NCI-H1105 treated with DMSO at 0.1 percent for 48 hours (cell line): Measurements from ENCODE around the gene TMEM269.

Experiments
- DNase-seq: peaks from one replicate; lab custom pipeline; 2025; lab: John Stamatoyannopoulos, UW

The TMEM269 gene, protein sequence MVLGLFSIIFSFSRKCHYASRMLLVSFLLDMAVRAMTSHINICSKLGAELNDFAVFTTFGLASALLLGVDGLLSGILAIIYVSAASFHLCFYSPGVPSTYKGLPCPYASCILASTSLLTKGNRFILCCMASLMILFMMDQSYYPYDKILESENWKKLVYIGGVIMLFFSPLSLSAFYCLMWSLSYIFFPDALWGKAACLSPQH

GRCh38 chr1:42784946-42785693, at the start of gene TMEM269:
Gene TMEM269, plus strand, starts transcription at chr1:42784991. Its CDS starts 4,903 bp downstream, at chr1:42789894.
- DNase-seq: no peak

DNA sequence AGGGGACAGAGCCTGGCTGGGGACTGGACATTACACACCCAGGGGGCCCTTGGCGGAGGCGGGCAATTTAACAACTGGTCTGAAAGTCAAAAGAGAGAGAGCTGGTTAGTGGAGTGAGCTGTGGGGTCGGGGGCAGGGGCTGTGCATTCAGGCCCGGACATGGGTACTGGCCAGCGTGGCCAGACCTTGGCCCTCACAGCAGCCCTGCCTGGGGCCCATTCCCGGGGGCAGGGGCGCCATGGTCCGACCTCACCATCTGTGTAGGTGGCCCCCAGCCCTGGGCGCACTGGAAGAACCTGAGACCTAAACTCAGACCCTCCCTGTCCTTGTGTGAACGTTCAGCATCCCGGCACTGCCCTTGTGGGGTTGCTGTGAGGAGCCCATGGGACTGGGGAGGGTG, 49.7 kb upstream of the TMEM269 start:
- no peak for DNase-seq

DNA sequence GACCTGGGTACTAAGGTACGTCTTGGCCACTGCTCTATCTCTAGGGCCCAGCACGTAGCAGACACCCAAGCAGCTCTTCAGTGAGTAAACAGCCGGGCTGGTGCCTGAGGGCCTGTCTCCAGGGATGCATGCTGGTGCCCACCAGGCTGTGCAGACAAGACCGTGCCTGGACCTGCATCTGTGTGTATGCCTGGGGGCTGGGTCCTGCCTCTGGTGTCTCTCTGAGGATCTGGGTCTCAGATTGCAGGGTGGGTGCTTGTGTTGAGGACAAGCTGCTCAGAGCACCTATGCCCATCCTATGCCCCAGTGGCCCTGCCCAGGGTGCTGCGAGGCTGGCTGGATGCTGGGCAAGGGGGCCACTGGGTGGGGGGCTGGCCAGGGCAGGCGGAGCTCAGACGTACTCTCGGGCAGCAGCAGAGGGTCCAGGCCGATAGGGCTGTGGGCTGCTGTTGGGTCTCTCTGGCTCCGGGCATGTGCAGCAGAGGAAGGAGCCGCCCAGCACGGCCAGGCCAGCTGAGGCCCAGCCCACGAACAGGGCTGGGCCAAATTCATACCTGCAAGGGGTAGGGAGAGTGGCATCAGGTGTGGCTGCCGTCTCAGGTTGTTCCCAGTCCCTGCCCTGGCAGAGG, 49.2 kb upstream of the TMEM269 start:
- no peak for DNase-seq

GRCh38 chr1:42736152-42736551, 48.6 kb upstream of the TMEM269 start:
- DNase-seq: no peak

DNA sequence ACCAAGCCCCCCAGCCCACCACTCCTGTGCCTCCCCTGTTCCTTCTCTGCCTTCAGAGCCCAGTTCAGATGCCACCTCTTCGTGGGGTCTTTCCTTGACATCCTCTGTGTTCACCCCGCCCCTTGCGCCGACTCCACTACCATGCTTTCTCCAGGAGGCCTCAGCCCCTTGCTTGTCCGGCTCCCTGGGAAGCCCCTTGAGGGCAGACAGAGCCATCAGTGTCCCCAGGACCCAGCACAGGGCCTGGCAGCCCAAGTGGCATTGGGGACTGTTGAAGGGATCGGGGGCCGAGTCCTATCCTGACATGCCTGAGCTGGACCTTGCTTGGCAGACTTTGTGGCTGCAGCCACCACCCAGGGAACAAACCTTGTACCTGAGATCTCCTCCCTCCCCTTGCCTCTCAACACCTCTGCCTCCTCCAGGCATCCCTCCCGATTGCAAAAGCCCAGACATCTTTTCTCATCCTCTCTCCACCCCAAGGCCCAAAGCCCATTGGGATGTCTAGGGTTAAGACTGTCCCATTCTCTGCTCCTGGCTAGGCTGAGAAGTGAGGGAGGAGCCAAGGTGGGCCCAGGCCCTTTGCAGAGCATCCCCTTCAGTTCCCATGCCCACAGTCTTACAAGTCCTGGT, 48.1 kb upstream of the TMEM269 start:
- no peak for DNase-seq

- DNase-seq: no peak
Observed at GRCh38 chr1:42737257-42737656, 47.5 kb upstream of the TMEM269 start.

- no peak for DNase-seq
Observed at GRCh38 chr1:42737986-42738677, 46.7 kb upstream of the TMEM269 start.

DNA sequence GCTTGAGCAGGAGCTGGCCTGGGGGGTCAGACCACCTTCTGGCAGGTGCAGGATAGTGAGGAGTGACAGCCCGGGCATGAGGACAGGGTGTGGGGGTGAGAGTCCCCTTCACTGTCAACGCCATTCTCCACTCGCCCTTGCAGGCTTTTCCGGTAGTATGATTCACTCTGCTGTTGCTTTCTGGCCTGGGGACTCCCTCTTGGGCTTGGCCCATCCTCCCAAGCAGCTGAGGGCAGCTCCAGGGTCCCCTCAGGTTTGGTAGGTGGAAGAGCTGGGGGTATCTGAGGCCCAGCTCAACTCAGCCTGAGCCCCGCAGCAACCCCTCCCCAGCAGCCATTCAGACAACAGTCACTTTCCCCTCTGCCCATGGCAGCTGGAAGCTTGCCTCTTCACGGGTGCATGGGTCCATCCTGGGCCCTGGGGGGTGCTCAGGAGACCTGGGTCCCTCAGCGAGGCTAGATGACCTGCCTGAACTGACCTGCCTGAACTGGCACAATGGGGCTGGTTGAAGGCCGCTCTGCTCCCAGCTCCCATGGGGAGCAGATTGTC, 46.0 kb upstream of the TMEM269 start:
- DNase-seq: no peak

DNA sequence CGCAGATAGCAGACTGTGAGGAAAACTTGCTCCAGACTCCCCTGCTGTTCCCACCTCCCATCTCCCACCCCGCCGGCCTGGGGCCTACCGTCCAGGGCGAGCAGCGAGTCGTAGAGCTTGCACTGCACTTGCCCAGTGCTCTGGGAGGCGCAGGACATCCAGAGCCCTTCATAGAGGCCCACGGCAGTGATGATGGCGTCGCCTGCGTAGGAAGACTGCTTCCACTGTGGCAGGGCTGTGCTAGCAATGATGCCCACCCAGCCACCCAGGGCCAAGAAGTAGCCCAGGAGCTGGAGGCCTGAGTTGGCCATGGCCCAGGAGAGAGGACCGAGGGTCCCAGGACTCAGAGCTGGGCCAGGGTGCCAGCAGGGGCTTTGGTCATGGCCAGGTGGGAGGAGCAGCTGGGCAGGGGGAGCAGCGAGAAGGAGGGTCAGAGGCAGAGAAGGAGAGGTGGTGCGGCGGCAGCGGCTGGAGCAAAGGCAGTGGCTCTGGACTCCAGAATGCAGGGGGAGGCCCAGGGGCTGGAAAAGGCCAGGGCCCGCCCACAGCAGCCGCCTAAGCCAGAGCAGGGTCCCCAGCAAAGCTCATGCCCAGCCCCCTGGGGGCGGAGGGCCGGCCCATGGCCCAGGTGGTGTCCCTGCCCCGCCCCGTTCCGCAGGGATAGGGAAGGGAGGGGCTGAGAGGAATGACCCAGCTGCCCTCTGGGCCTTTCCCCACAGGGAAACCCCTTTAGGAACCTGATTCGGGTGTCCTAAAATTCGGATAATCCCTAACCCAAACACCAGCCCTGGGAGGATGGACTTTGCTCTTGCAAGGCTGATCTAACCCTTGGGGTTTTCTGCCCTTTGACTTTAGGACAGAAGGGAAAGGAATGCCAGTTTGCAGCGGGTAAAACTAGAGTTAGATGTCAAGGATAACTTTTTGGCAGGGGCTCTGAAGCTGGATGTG, 44.8 kb upstream of the TMEM269 start, which contains the start of gene CLDN19:
CLDN19 (minus strand) TSS at position 484 of the 948 bp plus-strand sequence; CDS start at position 311, 173 bp downstream.
- DNase-seq: no peak

DNA sequence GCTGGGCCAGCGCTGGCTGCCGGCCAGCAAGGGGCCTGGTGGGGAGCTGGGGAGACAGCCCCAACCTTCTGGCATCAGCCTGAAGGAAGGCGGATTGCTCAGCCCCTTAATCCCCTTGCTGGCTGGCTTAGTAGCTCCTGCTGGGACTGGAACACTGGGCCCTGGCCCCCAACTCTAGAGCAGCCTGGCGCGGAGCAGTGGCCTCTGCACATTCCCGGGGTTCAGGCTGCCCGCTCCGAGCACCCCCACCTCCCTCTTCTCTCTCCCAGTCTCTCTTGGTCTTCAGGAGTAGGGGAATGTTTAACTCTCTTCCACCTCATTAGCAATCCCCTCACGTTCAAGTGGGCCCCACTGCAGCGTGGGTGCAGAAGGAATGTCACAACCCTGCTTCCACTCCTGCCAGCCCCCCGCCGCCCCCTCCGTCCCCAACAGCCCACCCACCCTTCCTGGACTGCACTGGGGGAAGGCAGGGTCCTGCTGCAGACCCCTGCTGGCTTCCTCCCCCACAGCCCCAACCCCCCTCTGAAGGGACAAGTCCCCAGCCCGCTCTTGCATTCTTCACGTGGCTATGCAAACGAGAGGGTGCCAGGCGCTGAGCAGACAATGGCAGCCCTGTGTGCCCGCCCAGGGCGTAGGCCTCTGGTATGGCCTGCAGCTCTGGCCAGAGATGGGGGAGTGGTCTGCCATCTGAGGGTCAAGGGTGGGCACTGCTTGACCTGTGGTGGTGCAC, 43.8 kb upstream of the TMEM269 start:
- no peak for DNase-seq

DNA sequence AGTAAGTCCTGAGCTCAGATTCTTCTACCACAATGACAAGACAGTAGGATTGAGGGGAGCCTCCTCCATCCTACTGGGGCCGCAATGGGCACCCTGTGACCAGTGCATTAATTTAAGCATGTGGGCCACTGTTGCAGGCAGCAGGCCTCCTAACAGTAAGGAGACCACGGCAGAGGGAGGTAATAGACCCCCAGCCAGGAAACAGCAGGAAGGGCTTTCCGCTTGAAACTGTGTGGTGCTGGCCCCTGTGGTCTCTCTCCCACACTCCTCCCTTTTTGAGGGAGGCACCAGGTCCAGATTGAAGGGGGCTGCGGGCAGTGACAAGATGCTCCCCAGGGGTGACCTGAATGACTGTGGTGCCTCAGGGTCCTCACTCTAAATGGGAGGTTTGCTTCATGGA, 43.1 kb upstream of the TMEM269 start:
- no peak for DNase-seq

- no peak for DNase-seq
Observed at GRCh38 chr1:42742141-42742540, 42.6 kb upstream of the TMEM269 start.

GRCh38 chr1:42742617-42743316, 42.0 kb upstream of the TMEM269 start:
- no peak for DNase-seq

DNA sequence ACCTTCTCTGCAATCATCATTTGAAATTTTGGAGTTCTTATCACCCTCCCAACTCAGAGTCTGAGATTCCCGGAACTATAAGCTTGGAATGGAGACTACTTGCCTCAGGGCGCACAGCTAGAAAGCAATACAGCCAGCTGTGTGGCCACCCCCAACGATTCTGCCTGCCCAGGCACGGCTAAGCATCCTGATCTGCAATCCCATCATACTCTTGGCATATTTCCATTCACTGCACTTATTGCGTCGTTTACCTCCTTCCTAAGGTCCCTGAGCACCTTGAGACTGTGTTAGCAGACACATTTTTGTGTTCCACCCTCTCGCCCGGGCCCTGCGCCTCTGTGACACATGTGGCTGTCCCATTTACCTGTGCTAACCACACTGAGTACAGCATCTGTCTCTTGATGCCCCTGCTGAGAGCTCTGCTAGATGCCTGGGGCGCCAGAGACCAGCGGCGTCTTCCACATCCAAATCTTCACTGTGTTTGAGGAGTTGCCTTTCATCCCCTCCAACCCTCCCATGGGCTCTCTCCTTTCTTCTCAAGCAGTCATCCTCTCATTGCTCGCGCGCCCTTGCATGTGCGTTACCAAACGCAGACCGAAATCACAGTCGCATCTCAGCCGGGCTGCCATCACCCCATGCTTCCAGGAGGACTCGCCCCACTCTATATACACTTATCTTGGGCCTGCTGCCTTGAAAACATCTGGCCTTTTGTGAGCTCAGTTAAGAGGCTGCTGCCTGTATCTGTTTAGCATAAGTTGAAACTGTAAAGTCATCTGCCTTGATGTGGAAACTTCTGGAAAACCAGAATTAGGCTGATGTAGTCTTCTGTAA, 41.3 kb upstream of the TMEM269 start:
- peak; percentile 43 for DNase-seq

GRCh38 chr1:42744148-42744413, 40.7 kb upstream of the TMEM269 start:
- DNase-seq: no peak

GRCh38 chr1:42745851-42746250, 38.9 kb upstream of the TMEM269 start:
- no peak for DNase-seq

DNA sequence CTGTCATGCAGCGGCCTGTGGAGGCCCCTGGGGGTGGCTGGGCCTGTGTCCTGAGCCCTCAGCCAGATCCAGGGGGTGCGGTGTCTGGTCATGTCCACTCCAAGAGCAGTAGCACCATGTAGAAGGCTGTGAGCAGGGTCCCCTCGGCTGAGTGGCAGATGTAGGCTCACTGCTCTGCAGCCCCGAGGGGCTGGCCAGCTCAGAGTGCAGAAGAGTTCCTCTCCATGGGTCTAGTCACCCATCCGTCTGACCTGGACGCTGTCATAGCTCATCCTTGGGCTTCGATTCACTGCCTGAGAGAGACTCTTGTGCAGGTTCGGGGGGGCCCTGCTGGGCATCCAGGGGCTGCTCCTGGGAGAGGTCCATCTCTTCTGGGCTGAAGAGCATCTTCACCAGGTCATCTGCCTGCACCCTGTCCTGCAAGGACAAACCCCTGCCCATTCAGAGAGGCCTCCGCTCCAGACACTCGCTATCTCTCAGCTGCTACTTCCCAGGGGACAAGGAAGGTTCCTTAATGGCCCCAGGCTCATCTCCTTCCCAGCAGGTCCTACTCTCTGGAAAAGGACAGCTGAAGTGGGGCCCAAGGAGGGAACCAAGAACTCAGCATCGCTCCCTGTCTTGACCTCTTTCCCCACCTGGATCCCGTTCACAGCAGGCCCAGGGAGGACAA, 38.2 kb upstream of the TMEM269 start:
- DNase-seq: no peak

DNA sequence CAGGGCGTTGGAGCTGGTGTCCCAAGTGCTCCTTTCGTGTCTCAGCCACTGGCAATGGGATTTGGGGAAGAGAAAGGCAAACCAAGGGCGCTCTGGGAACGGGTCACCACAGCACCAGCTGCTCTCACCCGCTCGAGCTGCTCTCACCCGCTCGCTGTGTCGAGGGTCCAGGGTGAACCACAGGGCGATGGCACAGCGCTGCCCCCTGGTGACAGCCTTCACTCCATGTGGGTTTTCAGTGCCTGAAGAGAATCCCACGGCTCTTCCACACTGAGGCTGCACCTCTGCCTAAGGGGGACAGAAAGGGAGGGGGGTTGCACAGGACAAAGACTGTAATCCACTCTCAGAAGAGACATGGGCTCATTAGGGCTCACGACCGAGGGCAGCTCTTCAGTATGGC, 37.7 kb upstream of the TMEM269 start:
- peak; percentile 31 for DNase-seq
